ENCODE measurements around the gene SMIM32. TPM values are rescaled to one million over a fixed set of nuclear protein-coding genes. Genes with fewer than 3 reads are reported as not detected.

SMIM32 gene
- total RNA-seq, 1 donor: not detected

- DNase-seq (ENCODE audit: low read depth): peak; percentile 18
These were observed 10.3 kb downstream of the SMIM32 start for GRCh38 chr5:136182618-136183017.

GRCh38 chr5:136174021-136174659 is 18.8 kb downstream of the SMIM32 start:
- TF ChIP-seq CTCF (IDR thresholded peaks at IDR 0.05; ENCODE audit: insufficient read depth, low read depth, low read length): peak; percentile 65
- peak; percentile 71 for DNase-seq (ENCODE audit: low read depth)
- H3K4me3 ChIP-seq (ENCODE audit: low read depth, low read length): no peak overlapping the region

More at GRCh38 chr5:136182618-136183017, 10.3 kb downstream of the SMIM32 start:
- H3K4me3 ChIP-seq (ENCODE audit: low read depth, low read length): no peak overlapping the region
- no peak for TF ChIP-seq CTCF (IDR thresholded peaks at IDR 0.05; ENCODE audit: insufficient read depth, low read depth, low read length)

GRCh38 chr5:136169218-136169617 is 23.7 kb downstream of the SMIM32 start:
- DNase-seq (ENCODE audit: low read depth): no peak
- no peak for TF ChIP-seq CTCF (IDR thresholded peaks at IDR 0.05; ENCODE audit: insufficient read depth, low read depth, low read length)

GRCh38 chr5:136166909-136167308 is 26.1 kb downstream of the SMIM32 start:
- no peak for TF ChIP-seq CTCF (IDR thresholded peaks at IDR 0.05; ENCODE audit: insufficient read depth, low read depth, low read length)
- DNase-seq (ENCODE audit: low read depth): no peak
- no peak overlapping the region for H3K4me3 ChIP-seq (ENCODE audit: low read depth, low read length)

More at GRCh38 chr5:136169218-136169617, 23.7 kb downstream of the SMIM32 start:
- H3K4me3 ChIP-seq (ENCODE audit: low read depth, low read length): no peak overlapping the region

GRCh38 chr5:136164226-136164625 is 28.7 kb downstream of the SMIM32 start:
- DNase-seq (ENCODE audit: low read depth): no peak

GRCh38 chr5:136162008-136162407 is 31.0 kb downstream of the SMIM32 start:
- TF ChIP-seq CTCF (IDR thresholded peaks at IDR 0.05; ENCODE audit: insufficient read depth, low read depth, low read length): no peak
- DNase-seq (ENCODE audit: low read depth): no peak
- no peak overlapping the region for H3K4me3 ChIP-seq (ENCODE audit: low read depth, low read length)

More at GRCh38 chr5:136164226-136164625, 28.7 kb downstream of the SMIM32 start:
- no peak overlapping the region for H3K4me3 ChIP-seq (ENCODE audit: low read depth, low read length)
- no peak for TF ChIP-seq CTCF (IDR thresholded peaks at IDR 0.05; ENCODE audit: insufficient read depth, low read depth, low read length)

- DNase-seq (ENCODE audit: low read depth): no peak
- no peak overlapping the region for H3K4me3 ChIP-seq (ENCODE audit: low read depth, low read length)
- no peak for TF ChIP-seq CTCF (IDR thresholded peaks at IDR 0.05; ENCODE audit: insufficient read depth, low read depth, low read length)
These were observed 33.5 kb downstream of the SMIM32 start for GRCh38 chr5:136159457-136159856.
